Thoracic aorta (tissue), 2 donors: ENCODE data around the gene WDR45. TPM values are rescaled to one million over a fixed set of nuclear protein-coding genes. Genes with fewer than 3 reads are reported as not detected.

Experiments
- ATAC-seq: fragments of 150-250 bp; one replicate; pipeline ENCODE4 v1.8.0; 2017; ENCODE audit warnings: low read depth; ENCODE audit not compliant: insufficient number of reproducible peaks, low FRiP score
- DNase-seq: peaks from one replicate; pipeline ENCODE4 v3.0.0-alpha.2; 2020; ENCODE audit warnings: low spot score
- H3K27ac ChIP-seq, 2 donors: fragments of 200-600 bp; sonication (generic); 1 replicate in 1 of 2; 2 replicates in 1 of 2; pipeline ENCODE4 v1.5.1; 2016; ENCODE audit warnings: mild to moderate bottlenecking in 2 of 2, moderate library complexity in 2 of 2
- H3K27me3 ChIP-seq: fragments of 200-600 bp; sonication (generic); replicated peaks from 2 replicates; pipeline ENCODE4 v1.6.0; 2016; ENCODE audit warnings: mild to moderate bottlenecking; ENCODE audit not compliant: insufficient read depth
- H3K36me3 ChIP-seq: fragments of 200-600 bp; sonication (generic); one replicate; pipeline ENCODE4 v1.5.1; 2016
- H3K4me1 ChIP-seq, 2 donors: fragments of 200-600 bp; sonication (generic); 1 replicate in 1 of 2; 2 replicates in 1 of 2; pipeline versions ENCODE4 v1.5.1 to v1.6.0; 2016; ENCODE audit warnings: low read depth in 2 of 2, mild to moderate bottlenecking in 1 of 2; ENCODE audit not compliant: control insufficient read depth in 1 of 2
- H3K4me3 ChIP-seq: fragments of 200-600 bp; sonication (generic); 2 replicates; pipeline ENCODE4 v1.5.1; 2016; ENCODE audit warnings: mild to moderate bottlenecking
- H3K9me3 ChIP-seq: fragments of 200-600 bp; sonication (generic); 2 replicates; pipeline ENCODE4 v1.5.1; 2016
- CTCF ChIP-seq: fragments of 200-600 bp; sonication (generic); IDR thresholded peaks from one replicate; pipeline ENCODE4 v1.5.1; 2019; ENCODE audit warnings: antibody characterized with exemption
- total RNA-seq, 2 donors: library from RNA; depleted of rRNA; stranded (reverse); fragments of >200 nt; gene quantifications; one replicate each; pipeline versions ENCODE4 v1.1.0 to v1.2.3, GENCODE V29; 2016

WDR45 gene
- total RNA-seq, 2 donors from 2014 or later = 90.2 to 108 TPM

- Histone ChIP-seq H3K9me3 (no peaks in the 10 kb centered on the region), H3K27me3 (no peaks in the 10 kb centered on the region), H3K4me3 (no peak overlapping the region), H3K36me3 (no peaks in the 10 kb centered on the region), H3K27ac (no peak overlapping the region), H3K4me1 (no peaks in the 10 kb centered on the region)
- ATAC-seq (no peak), DNase-seq (no peak)
- no peak for TF ChIP-seq CTCF
Measured at GRCh38 chrX:49064735-49065134, 15.0 kb downstream of the WDR45 start.

- no peak for ATAC-seq
- Histone ChIP-seq H3K27ac (no peak overlapping the region), H3K4me3 (no peak overlapping the region), H3K4me1 (no peaks in the 10 kb centered on the region), H3K27me3 (no peaks in the 10 kb centered on the region), H3K9me3 (no peaks in the 10 kb centered on the region), H3K36me3 (no peaks in the 10 kb centered on the region)
- no peak for TF ChIP-seq CTCF
- DNase-seq = no peak
Measured at GRCh38 chrX:49064303-49064702, 15.4 kb downstream of the WDR45 start.

- H3K4me1 ChIP-seq = no peaks in the 10 kb centered on the region
- TF ChIP-seq CTCF = no peak
- H3K9me3 ChIP-seq = no peaks in the 10 kb centered on the region
- no peak overlapping the region for H3K27ac ChIP-seq
- no peak overlapping the region for H3K4me3 ChIP-seq
- no peak for DNase-seq
- no peaks in the 10 kb centered on the region for H3K27me3 ChIP-seq
- no peak for ATAC-seq
- no peaks in the 10 kb centered on the region for H3K36me3 ChIP-seq
Measured at GRCh38 chrX:49063715-49064114, 16.0 kb downstream of the WDR45 start.

- ATAC-seq = no peak
- Histone ChIP-seq H3K4me1 (no peaks in the 10 kb centered on the region), H3K36me3 (no peaks in the 10 kb centered on the region), H3K27ac (no peak overlapping the region), H3K9me3 (no peaks in the 10 kb centered on the region), H3K4me3 (no peak overlapping the region), H3K27me3 (no peaks in the 10 kb centered on the region)
- no peak for DNase-seq
- TF ChIP-seq CTCF = no peak
Measured at GRCh38 chrX:49061916-49062315, 17.8 kb downstream of the WDR45 start.

GRCh38 chrX:49061490-49061889 lies 18.2 kb downstream of the WDR45 start:
- no peak for TF ChIP-seq CTCF
- Histone ChIP-seq H3K4me3 (no peak overlapping the region), H3K27ac (no peak overlapping the region), H3K27me3 (no peaks in the 10 kb centered on the region), H3K9me3 (no peaks in the 10 kb centered on the region), H3K36me3 (no peaks in the 10 kb centered on the region), H3K4me1 (no peaks in the 10 kb centered on the region)
- no peak for DNase-seq
- no peak for ATAC-seq
